Stomach (tissue), 4 donors: Measurements from ENCODE around the gene EFL1.

ENCODE experiments used
- CTCF ChIP-seq, 7 experiments: fragments of 450-650 bp in 4 of 7; fragments of 200-600 bp in 3 of 7; sonication (generic) in 3 of 7; IDR thresholded peaks; one replicate each; pipeline ENCODE4 v1.5.1; 2016 to 2019; ENCODE audit warnings: antibody characterized with exemption in 7 of 7, control low read depth in 2 of 7, mild to moderate bottlenecking in 1 of 7
- POLR2A ChIP-seq, 4 donors: fragments of 450-650 bp; IDR thresholded peaks; one replicate each; pipeline ENCODE4 v1.6.1; 2016; ENCODE audit warnings: antibody characterized with exemption in 4 of 4, control low read depth in 2 of 4, mild to moderate bottlenecking in 1 of 4, moderate library complexity in 1 of 4

- TF ChIP-seq POLR2A (IDR thresholded peaks at IDR 0.05) (no peak), CTCF (IDR thresholded peaks at IDR 0.05) (no peak)
Measured at GRCh38 chr15:82184355-82184754, 78.2 kb downstream of the EFL1 start.
